DOHH2 (cell line): Measurements from ENCODE around the gene HAUS2.

Experiments
- EZH2phosphoT487 ChIP-seq: fragments of 200-600 bp; sonication (generic); IDR thresholded peaks from 2 replicates; pipeline ENCODE4 v1.6.1; 2017; ENCODE audit warnings: borderline replicate concordance, mild to moderate bottlenecking, antibody characterized with exemption, low read length, moderate library complexity, mixed read lengths
- TF ChIP-seq, protein P1 (sequence below): fragments of 200-600 bp; sonication (generic); IDR thresholded peaks from one replicate; pipeline ENCODE4 v1.5.1; 2014; ENCODE audit warnings: antibody characterized with exemption, mild to moderate bottlenecking, low read depth, low read length; ENCODE audit not compliant: poor library complexity, severe bottlenecking

DNA sequence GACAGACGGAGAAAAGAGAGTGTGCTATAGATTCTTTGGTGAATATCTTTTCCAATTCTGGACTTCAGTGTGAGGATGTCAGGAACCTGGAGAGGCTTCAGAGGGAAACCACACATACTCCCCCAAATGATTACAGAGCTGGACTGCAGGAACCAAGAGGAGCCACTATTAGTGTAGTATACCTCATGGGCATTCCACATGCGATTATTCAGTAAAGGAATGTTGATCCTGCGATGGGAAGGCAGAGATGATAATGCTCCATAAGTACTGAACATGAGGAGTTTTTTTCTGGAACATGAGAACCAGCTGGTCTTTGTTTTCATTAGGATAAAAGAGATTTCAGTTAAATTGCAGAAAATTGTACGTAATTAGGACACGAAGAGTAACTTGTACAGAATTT is 45.5 kb downstream of the HAUS2 start:
- TF ChIP-seq, protein P1, sequence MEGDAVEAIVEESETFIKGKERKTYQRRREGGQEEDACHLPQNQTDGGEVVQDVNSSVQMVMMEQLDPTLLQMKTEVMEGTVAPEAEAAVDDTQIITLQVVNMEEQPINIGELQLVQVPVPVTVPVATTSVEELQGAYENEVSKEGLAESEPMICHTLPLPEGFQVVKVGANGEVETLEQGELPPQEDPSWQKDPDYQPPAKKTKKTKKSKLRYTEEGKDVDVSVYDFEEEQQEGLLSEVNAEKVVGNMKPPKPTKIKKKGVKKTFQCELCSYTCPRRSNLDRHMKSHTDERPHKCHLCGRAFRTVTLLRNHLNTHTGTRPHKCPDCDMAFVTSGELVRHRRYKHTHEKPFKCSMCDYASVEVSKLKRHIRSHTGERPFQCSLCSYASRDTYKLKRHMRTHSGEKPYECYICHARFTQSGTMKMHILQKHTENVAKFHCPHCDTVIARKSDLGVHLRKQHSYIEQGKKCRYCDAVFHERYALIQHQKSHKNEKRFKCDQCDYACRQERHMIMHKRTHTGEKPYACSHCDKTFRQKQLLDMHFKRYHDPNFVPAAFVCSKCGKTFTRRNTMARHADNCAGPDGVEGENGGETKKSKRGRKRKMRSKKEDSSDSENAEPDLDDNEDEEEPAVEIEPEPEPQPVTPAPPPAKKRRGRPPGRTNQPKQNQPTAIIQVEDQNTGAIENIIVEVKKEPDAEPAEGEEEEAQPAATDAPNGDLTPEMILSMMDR = no peak
- no peak for TF ChIP-seq EZH2phosphoT487
